HG03342 (cell line): ENCODE measurements around the gene GDPD2.
A peak's percentile ranks its signal among the peaks of the same experiment; 100 is the strongest.
"Not testable (repeated sequence)": the region's sequence is repeated elsewhere in the genome, so short reads cannot be mapped to it uniquely, and the experiment has no call there.

Experiments
- ATAC-seq: cut with Tn5 transposase; IDR thresholded peaks from one replicate; pipeline ENCODE4 v1.9.1; 2021; ENCODE audit warnings: mild to moderate bottlenecking, moderate library complexity; ENCODE audit not compliant: unreplicated experiment

Gene GDPD2, protein sequence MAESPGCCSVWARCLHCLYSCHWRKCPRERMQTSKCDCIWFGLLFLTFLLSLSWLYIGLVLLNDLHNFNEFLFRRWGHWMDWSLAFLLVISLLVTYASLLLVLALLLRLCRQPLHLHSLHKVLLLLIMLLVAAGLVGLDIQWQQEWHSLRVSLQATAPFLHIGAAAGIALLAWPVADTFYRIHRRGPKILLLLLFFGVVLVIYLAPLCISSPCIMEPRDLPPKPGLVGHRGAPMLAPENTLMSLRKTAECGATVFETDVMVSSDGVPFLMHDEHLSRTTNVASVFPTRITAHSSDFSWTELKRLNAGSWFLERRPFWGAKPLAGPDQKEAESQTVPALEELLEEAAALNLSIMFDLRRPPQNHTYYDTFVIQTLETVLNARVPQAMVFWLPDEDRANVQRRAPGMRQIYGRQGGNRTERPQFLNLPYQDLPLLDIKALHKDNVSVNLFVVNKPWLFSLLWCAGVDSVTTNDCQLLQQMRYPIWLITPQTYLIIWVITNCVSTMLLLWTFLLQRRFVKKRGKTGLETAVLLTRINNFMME

DNA sequence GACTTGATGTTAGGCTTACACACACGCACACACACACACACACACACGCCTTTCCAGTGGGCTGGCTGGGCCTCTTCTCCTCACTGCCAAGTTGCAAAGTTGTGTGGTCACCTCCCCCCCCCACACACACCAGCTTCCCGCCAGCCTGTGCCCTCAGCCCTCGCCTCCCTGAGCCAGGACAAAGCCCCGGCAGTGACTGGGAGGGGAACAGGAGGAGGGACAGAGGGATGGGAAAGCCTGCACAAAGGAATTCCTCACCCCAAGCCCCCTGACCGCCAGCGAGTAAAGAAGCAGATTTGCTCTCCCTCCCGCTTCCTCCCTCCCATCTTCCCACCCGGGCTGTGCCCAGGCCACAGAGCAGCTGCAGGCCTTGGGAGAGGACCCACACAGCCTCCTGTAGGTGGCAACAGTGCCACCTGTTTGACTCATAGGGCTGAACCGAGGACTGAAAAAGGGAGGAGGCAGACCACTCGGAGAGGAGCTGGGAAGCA lies at the start of gene GDPD2:
TSS of gene GDPD2 (plus strand) at position 464 of the 491 bp plus-strand sequence. CDS start 1,671 bp downstream, outside the sequence.
- no peak for ATAC-seq

DNA sequence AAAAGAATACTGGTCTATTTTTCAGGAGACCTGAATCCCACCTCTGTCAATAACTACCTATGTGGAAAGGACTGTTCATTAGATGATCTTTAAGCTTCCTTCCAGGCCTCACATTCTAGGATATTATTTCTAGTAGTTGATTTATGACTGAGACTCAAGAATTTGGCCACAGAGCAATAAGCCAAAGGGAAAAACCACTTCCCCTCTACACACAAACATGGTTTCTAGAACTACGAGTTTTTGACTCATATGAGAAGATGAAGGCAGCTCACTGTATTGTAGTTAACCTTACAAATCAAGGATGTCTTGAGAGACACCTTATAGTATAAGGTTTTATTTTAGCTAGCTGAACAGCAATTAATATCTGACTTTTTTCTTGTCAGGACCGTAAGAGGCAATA lies 36.9 kb upstream of the GDPD2 start:
- ATAC-seq: no peak

DNA sequence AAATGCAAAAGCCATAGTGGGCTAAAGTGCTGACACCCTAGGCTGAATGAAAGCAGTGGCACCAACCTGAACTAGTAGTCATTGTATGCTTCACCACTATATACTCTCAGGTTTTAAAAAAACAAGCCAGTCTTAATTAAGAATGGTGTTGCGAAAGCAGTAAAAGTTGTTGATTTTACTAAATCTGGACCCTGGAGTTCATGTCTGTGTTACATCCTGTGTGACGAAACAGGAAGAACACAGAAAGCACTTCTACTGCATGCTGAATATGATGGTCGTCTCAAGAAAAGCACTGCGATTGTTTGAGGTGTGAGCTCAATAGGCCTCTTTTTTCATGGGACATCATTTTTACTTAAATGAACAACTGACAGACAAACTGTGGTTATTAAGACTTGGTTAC lies 24.2 kb upstream of the GDPD2 start:
- no peak for ATAC-seq

DNA sequence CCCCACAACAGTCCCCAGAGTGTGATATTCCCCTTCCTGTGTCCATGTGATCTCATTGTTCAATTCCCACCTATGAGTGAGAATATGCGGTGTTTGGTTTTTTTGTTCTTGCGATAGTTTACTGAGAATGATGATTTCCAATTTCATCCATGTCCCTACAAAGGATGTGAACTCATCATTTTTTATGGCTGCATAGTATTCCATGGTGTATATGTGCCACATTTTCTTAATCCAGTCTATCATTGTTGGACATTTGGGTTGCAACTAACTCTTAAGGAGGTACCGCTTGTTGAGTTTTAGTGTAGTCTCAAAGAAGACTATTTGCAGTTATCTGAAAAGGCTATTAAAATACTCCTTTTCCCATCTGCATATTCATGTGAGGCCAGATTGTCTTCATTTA lies 22.9 kb upstream of the GDPD2 start:
- ATAC-seq: not testable (repeated sequence)

DNA sequence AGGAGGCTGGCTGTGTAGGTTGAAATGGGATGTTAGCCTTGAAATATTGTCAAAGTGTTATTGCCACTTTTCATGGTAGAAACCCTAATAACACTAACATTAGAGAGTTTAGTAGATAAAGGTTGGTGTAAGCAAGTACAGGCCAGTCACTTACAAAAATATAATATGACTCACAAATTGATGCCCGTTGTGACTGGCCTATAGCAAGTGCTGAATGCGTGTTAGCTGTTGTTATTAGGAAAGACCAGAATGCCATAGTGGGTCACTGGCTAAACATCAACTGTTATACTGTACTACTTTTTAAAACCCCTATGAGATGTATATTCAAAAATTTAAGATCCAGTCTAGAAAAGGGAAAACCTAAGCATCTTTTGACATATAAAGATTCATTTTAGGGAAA lies 20.4 kb upstream of the GDPD2 start:
- no peak for ATAC-seq

DNA sequence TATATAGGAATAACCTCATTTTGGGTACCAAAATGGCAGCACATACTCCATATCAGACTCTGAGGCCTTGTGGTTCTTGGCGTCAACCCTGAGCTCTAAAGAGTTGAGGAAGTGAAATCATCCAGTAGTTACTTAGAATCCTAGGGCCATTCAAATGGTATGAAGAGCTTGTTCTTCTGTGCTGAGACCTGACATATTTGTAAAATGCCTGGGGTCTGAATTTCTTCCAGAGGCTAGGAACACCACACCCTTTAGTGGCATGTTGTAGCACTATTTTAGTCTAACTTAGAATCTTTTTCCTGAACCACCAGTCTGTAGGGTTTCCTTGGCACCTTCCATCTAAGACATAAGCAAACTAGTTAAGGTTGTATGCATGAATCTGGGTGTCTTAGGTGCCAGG lies 18.1 kb upstream of the GDPD2 start:
- ATAC-seq: no peak

DNA sequence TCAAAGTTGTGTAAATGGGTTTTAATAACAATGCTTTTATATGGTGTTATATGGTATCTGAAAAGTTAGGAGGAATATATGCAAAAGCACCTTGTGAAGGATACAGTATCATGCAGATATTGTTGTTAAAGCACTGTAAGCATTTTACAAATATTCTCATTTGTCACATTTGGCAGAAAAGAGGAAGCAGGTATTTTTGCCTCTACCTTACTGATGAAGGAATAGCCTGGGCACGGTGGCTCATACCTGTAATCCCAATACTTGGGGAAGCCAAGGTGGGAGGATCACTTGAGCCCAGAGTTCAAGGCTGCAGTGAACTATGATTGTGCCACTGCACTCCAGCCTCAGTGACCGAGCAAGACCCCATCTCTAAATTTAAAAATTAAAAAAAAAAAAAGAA lies 12.2 kb upstream of the GDPD2 start:
- no peak for ATAC-seq

DNA sequence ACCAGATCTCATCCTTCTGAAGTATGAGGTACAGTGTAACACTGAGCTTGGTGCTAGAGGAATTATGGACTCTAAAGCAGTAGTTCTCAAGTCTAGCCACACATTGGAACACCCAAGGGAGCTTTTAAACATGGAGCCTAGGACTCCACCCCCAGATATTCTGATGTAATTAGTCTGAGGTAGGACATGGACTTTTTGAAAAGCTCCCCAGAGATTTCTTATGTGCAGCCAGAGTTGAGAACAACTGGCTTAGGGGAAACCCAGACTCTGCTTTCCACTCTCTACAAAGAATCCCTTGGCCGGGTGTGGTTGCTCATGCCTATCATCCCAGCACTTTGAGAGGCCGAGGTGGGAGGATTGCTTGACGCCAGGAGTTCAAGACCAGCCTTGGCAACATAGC lies 11.6 kb upstream of the GDPD2 start:
- ATAC-seq: no peak

DNA sequence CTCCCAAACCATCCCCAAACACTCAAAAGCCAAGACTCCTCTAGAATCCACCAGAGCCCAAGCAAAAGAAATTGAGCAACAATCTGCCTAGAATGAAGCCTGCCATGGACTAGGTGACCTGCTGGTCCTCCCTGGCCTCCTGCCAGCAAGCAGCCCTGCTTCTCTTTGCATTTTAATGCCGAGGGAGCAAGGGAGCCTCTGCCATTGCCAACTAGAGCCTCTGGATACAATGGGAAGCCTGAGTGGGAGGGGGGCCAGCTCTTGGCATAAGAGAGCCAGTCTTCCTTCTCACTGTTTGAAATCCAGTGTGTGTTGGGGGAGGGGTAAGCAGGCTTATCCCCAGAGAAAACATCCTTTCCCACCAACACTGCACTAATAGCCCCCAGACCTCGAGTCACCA lies 1.5 kb upstream of the GDPD2 start:
- no peak for ATAC-seq

DNA sequence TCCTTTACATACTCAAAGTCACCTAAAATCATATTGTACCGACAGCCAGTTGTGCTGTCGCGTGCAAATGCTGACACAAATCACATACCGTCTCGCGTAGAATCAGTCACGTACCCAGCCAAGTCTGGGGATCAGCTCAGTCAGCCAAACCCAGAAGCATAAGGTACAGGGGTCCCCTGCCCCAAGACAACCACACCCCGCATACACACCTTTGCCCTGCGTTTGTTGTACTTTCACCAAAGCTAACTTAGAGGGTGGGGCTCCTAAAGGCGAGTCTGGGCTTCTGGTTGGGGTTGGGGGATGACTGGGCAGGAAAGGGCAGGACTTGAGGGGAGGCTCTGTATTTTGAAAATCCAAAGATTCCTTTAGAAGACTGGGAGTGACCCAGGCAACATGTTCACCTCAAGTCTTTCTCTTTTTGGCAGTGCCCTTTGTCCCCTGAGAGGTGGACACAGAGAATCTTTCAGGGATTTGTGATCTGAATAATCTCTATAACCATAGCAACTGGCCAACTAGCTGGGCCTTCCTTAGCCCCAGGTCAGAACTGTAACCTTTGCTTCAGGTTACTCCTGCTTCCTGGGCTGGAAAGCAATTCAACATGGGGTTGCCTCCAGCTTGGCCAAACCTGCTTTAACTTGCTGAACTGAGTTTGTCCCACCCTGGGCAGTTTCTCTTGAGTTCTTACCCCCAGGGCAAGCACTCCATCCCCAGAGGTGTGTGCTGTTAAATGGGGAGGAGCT lies 992 bp downstream of the GDPD2 start:
- ATAC-seq: no peak

DNA sequence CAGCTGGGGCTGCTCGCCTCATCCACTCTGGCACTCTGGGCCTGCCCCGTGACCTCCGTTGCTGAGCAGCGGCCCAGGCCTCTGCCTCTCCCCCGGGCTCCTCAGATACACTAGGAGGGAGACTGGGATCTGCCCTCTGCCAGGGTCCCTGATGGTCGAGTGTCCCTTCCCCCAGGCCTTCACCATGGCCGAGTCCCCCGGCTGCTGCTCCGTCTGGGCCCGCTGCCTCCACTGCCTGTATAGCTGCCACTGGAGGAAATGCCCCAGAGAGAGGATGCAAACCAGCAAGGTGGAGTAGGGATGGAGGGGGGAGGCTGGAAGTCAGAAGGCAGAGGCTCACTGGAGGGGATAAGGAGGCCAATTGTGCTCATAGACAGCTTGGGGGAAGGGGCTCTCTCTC lies 1.7 kb downstream of the GDPD2 start:
- ATAC-seq: no peak

DNA sequence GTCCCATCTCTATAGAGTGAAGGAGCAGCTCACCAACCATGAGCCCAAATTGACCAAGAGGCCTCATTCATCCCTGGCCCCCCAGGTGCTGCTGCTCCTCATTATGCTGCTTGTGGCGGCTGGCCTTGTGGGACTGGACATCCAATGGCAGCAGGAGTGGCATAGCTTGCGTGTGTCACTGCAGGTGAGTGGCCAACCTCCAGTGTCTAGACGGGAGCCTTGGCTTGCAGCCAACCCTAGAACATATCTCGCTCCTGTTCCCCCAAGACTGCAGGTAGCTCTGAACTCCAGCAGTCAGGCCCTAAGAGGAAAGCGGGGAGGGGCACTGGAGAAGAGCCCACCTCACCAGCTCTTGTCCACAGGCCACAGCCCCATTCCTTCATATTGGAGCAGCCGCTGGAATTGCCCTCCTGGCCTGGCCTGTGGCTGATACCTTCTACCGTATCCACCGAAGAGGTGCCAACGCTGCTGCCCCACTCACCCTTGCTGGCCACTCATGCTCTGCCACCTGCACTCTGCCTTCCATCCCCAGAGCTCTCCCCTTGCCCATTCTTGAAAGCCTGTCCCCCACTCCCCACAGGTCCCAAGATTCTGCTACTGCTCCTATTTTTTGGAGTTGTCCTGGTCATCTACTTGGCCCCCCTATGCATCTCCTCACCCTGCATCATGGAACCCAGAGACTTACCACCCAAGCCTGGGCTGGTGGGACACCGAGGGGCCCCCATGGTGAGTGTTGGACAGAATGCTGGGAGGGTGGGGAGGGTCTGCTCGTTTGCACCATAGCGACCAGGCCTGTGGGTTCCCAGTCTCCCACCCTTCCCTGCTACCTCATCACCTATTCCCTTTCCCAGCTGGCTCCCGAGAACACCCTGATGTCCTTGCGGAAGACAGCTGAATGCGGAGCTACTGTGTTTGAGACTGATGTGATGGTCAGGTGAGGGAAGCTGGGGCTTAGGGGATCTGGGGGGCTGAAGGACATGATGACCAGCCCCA lies 3.5 kb downstream of the GDPD2 start:
- no peak for ATAC-seq

DNA sequence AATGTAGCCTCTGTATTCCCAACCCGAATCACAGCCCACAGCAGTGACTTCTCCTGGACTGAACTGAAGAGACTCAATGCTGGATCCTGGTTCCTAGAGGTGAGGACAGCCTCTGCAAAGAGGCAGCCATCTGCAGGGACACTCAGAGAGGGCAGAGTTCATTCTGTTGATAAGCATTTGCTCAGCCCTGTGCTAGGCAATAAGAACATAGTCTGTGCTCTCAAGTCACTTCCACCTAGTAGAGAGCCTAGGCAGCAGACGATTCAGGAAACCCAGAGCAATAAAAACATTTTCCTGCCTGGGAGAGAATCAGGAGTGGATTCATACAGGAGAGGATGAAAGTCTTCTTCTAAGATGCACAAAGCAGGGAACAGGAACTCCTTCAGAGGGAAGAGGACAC lies 4.3 kb downstream of the GDPD2 start:
- no peak for ATAC-seq

DNA sequence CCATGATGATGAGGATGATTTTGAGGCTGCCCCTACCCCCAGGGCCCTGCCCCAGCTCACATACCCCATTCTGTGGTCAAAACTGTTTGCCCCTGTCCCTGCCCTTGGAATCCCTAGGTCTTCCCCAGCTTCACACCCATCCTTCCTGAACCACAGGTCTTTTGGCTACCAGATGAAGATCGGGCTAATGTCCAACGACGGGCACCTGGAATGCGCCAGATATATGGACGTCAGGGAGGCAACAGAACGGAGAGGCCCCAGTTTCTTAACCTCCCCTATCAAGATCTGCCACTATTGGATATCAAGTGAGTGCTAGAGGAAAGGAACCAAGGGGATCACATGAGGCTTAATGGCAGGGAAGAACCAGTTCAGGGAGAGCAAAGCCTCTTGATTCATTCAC lies 6.6 kb downstream of the GDPD2 start:
- no peak for ATAC-seq

DNA sequence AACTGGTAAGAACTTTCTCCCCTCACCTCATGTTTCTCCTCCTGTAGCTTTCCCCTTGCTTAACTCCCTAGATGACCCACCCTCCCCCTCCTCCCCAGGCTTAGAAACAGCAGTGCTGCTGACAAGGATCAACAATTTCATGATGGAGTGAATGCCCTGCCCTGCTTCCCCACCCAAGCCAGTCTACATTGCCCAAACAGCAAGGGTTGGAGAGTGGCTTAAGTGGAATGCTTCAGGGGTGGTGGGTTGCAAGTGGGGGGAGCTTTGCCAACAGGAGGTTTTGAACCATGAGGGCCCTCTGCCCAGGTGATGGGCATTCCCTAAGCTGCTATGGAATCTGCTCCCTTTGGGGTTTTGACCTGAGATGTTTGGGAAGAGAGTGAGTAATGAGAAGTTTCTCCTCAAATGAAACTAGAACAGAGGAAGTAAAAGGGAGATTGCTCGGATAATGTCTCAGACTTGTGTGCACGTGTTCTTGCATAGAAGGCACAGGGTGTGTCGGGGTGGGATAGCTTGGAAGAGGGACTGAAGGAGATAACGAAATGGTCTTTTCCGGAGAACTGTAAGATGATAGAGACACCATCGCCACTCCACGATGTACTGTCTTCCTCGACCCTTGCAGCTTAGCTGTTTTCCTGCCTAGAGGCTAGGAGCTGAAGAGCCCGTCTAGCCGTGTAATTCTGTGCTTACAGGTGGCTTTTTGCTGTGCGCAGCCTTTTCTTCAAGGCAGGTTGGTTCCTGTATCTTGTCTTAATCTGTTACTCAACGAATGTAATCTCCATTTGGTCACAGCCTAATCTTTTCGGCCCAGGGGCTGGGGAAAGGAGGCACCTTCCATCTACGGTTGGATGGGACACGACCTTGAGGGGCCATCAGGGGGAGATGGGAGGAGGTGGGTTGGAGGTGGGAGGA lies 10.1 kb downstream of the GDPD2 start:
- no peak for ATAC-seq

DNA sequence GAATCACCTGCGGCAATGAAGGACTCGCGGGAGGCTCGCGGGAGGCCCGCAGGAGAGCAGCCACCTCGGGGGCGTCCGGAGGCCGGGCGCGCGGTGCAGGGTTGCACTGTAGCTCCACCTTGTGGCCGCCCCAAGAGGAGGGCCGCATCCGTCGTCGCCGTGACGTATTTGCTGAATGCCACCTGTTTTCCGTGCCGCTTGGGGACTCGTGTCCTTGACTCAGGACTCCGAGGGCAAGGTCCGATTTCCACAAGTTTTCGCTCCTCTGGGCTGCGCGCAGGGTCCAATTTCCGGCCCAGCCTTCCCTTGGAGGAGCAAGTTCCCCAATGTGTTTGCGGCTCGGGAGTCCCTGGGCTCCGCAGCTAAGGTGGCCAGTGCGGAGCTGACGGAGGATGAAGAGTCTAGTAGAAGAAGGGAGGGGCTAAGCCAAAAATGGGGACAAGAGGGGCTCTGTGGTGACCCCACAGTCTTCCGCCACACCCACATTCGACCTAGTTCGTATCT lies 10.8 kb downstream of the GDPD2 start:
- peak; percentile 49 for ATAC-seq

DNA sequence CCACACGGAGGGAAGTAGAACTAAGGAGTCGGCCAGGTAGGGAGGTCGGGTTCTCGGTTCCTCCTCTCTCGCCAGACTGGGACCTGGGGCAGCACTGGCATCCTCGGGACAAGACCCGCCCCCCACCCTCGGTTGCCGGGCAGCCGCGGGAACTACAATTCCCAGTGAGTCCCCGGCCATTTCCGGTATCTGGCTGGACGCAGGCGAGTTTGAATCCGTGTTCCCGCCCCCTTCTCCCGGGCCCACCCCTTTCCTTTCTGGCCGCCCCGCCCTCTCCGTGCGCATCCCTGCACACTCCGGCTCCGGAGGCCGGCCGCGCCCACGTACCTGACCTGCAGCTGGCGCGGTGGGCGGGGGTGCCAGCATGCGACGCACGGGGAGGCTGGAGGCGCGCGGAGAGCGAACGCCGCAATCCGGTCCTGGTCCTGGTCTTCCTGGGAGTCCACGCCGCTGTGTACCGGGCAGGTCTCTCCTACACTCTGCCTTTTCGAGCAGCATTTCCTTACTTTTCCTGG lies 11.3 kb downstream of the GDPD2 start:
- peak; percentile 46 for ATAC-seq

DNA sequence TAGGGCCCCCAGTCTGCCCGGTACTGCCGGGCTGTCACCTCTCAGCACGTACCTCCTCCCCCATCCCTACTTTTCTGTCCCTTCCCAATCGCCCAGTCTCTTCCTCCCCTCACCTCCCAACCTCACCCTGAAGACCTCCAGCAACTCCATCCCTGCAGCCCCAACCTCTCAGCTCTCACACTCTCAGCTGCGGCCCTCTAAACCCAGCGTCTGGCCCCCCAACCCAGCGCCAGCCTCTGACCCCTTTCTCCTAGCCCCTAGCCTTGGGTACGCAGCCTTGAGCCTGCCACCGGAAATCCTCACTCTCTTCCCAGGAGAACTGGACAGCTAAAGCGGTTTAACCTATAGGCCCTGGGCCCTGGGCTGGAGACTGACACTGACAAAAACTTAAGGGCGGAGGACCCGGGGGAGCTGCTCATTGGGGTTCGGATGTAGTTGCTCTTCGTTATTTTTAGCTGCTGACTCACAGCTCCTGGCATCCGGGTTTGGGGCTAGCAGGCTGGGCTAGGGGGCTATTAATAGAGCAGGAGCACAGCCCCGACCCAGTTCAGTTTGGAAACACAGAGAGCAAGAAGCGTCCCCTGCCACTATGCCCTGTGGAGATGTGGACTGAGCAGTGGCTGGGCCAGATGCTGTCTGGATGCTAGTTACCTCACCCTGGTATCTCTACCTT lies 11.9 kb downstream of the GDPD2 start:
- no peak for ATAC-seq

DNA sequence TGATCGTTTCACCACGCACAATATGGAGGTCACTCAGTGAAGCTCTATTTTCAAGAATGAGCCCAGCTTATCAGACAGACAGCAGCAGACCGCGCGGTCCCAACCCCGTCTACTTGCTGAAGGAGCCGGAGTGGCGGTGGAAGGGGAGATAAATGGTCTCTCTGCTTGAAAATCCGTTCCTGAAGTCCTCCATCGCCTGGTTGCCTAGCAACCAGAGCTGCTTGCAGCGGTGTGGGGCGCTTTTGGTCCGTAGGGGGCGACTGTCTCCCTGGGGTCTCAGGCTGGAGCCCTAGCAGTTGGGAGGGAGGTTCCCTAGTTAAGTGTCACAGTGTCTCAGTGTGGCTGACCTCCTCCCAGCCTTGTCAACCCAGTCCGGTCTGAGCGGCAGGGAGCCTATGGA lies 13.2 kb downstream of the GDPD2 start:
- ATAC-seq: no peak
